ENCODE data around the gene SMAD3. TPM values are rescaled to one million over a fixed set of nuclear protein-coding genes. Genes with fewer than 3 reads are reported as not detected.

Gene SMAD3
- total and polyA plus RNA-seq, 10 of the 15 experiments (the other 5 are each of a cell fraction or from before 2014, with no cell fraction given): 5.6 to 43.2 (median 16.0) TPM

GRCh38 chr15:67174864-67175573 is 109.6 kb downstream of the SMAD3 start (continued):
- TF ChIP-seq ZBTB4 (CRISPR knock-in tag; IDR thresholded peaks at IDR 0.05) (no peak), RAD51 (IDR thresholded peaks at IDR 0.05) (no peak), TCF3 (IDR thresholded peaks at IDR 0.05; ENCODE audit: borderline replicate concordance, insufficient read depth, low read depth, low read length) (peak; percentile 75), CBFB (IDR thresholded peaks at IDR 0.05; ENCODE audit: low read depth) (no peak), SPI1 (IDR thresholded peaks at IDR 0.05; ENCODE audit: borderline replicate concordance, insufficient read depth, low read depth, low read length) (0 out of 2 replicates have a peak, but pooled peaks have one; percentile 8), CBX3 (IDR thresholded peaks at IDR 0.05; ENCODE audit: borderline replicate concordance, low read depth) (no peak), ZNF384 (IDR thresholded peaks at IDR 0.05; ENCODE audit: borderline replicate concordance, low read depth, low read length) (no peak), NFYB (IDR thresholded peaks at IDR 0.05; ENCODE audit: insufficient read depth, low read depth, low read length) (no peak), POLR2AphosphoS5 (IDR thresholded peaks at IDR 0.05; ENCODE audit: low read length) (0 out of 2 replicates have a peak, but pooled peaks have one; percentile 17), CREM (IDR thresholded peaks at IDR 0.05; ENCODE audit: low read depth) (peak; percentile 35; the same call in 1 of the 2 replicates), GABPA (IDR thresholded peaks at IDR 0.05; ENCODE audit: low read depth) (no peak), BACH1 (IDR thresholded peaks at IDR 0.05; ENCODE audit: borderline replicate concordance) (no peak), ZBED1 (IDR thresholded peaks at IDR 0.05; ENCODE audit: borderline replicate concordance) (no peak), CREB1 (IDR thresholded peaks at IDR 0.05; ENCODE audit: low read depth) (peak; percentile 14; the same call in 1 of the 2 replicates), ZNF217 (IDR thresholded peaks at IDR 0.05) (no peak), TAF1 (IDR thresholded peaks at IDR 0.05; ENCODE audit: borderline replicate concordance, low read depth, low read length) (no peak), HDGF (IDR thresholded peaks at IDR 0.05) (no peak), RELA (IDR thresholded peaks at IDR 0.05; ENCODE audit: borderline replicate concordance, partially characterized antibody) (no peak)
- TF ChIP-seq, protein P1, sequence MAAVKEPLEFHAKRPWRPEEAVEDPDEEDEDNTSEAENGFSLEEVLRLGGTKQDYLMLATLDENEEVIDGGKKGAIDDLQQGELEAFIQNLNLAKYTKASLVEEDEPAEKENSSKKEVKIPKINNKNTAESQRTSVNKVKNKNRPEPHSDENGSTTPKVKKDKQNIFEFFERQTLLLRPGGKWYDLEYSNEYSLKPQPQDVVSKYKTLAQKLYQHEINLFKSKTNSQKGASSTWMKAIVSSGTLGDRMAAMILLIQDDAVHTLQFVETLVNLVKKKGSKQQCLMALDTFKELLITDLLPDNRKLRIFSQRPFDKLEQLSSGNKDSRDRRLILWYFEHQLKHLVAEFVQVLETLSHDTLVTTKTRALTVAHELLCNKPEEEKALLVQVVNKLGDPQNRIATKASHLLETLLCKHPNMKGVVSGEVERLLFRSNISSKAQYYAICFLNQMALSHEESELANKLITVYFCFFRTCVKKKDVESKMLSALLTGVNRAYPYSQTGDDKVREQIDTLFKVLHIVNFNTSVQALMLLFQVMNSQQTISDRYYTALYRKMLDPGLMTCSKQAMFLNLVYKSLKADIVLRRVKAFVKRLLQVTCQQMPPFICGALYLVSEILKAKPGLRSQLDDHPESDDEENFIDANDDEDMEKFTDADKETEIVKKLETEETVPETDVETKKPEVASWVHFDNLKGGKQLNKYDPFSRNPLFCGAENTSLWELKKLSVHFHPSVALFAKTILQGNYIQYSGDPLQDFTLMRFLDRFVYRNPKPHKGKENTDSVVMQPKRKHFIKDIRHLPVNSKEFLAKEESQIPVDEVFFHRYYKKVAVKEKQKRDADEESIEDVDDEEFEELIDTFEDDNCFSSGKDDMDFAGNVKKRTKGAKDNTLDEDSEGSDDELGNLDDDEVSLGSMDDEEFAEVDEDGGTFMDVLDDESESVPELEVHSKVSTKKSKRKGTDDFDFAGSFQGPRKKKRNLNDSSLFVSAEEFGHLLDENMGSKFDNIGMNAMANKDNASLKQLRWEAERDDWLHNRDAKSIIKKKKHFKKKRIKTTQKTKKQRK (IDR thresholded peaks at IDR 0.05; ENCODE audit: low read depth, low read length): no peak
- TF ChIP-seq, protein P2, sequence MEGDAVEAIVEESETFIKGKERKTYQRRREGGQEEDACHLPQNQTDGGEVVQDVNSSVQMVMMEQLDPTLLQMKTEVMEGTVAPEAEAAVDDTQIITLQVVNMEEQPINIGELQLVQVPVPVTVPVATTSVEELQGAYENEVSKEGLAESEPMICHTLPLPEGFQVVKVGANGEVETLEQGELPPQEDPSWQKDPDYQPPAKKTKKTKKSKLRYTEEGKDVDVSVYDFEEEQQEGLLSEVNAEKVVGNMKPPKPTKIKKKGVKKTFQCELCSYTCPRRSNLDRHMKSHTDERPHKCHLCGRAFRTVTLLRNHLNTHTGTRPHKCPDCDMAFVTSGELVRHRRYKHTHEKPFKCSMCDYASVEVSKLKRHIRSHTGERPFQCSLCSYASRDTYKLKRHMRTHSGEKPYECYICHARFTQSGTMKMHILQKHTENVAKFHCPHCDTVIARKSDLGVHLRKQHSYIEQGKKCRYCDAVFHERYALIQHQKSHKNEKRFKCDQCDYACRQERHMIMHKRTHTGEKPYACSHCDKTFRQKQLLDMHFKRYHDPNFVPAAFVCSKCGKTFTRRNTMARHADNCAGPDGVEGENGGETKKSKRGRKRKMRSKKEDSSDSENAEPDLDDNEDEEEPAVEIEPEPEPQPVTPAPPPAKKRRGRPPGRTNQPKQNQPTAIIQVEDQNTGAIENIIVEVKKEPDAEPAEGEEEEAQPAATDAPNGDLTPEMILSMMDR (IDR thresholded peaks at IDR 0.05 in 2 of 3, conservative IDR thresholded peaks at IDR 0.05 in 1 of 3; ENCODE audit: control insufficient read depth in 2 of 3, extremely low read depth in 1 of 3, insufficient read depth in 1 of 3, low read depth in 3 of 3, low read length in 3 of 3): no peak
- TF ChIP-seq, protein P3, sequence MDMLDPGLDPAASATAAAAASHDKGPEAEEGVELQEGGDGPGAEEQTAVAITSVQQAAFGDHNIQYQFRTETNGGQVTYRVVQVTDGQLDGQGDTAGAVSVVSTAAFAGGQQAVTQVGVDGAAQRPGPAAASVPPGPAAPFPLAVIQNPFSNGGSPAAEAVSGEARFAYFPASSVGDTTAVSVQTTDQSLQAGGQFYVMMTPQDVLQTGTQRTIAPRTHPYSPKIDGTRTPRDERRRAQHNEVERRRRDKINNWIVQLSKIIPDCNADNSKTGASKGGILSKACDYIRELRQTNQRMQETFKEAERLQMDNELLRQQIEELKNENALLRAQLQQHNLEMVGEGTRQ (IDR thresholded peaks at IDR 0.05; ENCODE audit: borderline replicate concordance, low read depth, low read length): no peak
